Choroid plexus epithelial cell (primary cell): ENCODE data around the gene ZBTB25.
A peak's percentile ranks its signal among the peaks of the same experiment; 100 is the strongest.

Source experiments
- DNase-seq: peaks from one replicate; pipeline ENCODE4 v3.0.0-alpha.2; 2010; ENCODE audit warnings: low read depth
- H3K4me3 ChIP-seq: 2 replicates; pipeline ENCODE4 v1.5.1; 2011; ENCODE audit warnings: low read depth, mild to moderate bottlenecking, control low read depth, low read length, moderate library complexity
- CTCF ChIP-seq: conservative IDR thresholded peaks from 2 replicates; pipeline ENCODE4 v1.5.1; 2011; ENCODE audit warnings: low read depth, mild to moderate bottlenecking, control low read depth, inconsistent platforms, low read length, moderate library complexity

The ZBTB25 gene

GRCh38 chr14:64475585-64476273 is 27.9 kb downstream of the ZBTB25 start:
- TF ChIP-seq CTCF, result no peak
- DNase-seq, result no peak
- no peak overlapping the region for H3K4me3 ChIP-seq

GRCh38 chr14:64474698-64475097 is 28.9 kb downstream of the ZBTB25 start:
- DNase-seq, result no peak
- TF ChIP-seq CTCF, result no peak
- no peak overlapping the region for H3K4me3 ChIP-seq

- H3K4me3 ChIP-seq, result no peak overlapping the region
- no peak for DNase-seq
- no peak for TF ChIP-seq CTCF
Measured at GRCh38 chr14:64474041-64474440, 29.6 kb downstream of the ZBTB25 start.

DNA sequence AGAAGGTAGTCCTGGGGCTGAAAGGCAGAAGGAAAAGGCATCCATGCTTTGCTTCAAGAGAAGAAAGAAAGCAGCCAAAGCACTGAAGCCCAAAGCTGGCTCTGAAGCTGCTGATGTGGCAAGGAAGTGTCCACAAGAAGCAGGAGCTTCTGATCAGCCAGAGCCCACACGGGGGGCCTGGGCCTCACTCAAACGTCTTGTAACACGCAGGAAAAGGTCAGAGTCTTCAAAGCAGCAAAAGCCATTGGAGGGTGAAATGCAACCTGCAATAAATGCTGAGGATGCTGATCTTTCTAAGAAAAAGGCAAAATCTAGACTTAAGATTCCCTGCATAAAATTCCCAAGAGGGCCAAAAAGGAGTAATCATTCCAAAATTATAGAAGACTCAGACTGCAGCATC is 35.2 kb downstream of the ZBTB25 start:
- no peak for TF ChIP-seq CTCF
- no peak for DNase-seq
- H3K4me3 ChIP-seq, result no peak overlapping the region

GRCh38 chr14:64467566-64467965 is 36.1 kb downstream of the ZBTB25 start:
- DNase-seq, result no peak
- no peak for TF ChIP-seq CTCF
- H3K4me3 ChIP-seq, result no peak overlapping the region

GRCh38 chr14:64467101-64467500 is 36.5 kb downstream of the ZBTB25 start:
- TF ChIP-seq CTCF, result no peak
- no peak overlapping the region for H3K4me3 ChIP-seq
- no peak for DNase-seq

DNA sequence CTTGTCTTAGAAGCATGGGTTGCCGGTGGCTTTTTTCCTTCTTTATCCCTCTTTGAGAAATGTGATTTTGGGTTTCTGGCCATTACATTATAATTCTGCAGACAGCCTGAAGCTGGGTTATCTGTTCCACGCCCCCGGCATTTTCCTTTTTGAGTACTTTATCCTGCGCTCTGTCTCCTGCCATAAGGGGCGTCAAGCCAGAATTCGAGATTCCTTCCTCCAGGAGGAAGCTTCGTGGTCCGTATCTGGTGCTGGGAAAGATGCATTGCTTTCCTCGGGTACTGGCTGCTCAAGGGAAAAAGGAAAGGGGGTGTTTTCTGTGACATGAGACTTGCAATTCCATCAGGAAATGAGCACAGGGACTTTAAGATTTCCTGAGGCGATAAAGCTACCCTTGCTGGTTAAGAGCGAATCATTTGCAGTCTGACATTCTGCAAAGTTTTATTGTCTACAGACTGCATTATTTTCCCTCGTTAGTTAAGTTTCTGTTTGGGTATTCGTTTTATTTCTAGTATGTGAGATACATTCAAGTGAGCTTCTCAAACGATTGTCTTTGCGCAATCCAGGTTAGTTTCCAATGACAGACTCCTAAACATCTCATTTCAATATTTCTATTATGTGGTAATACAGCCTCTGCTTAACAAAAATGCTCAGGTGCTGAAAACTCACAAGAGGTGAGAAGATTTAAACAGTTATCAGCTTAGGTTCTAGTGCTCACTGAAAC is 37.6 kb downstream of the ZBTB25 start:
- peak; percentile 49 for DNase-seq
- H3K4me3 ChIP-seq, result peak overlapping the region; percentile 78
- TF ChIP-seq CTCF, result peak; percentile 53
